HepG2 (cell line): ENCODE results near the gene PRSS36. TPM values are rescaled to one million over a fixed set of nuclear protein-coding genes. Genes with fewer than 3 reads are reported as not detected.

Experiments
- KAT2B ChIP-seq: fragments of 150-350 bp; IDR thresholded peaks from 2 replicates; pipeline ENCODE4 v1.6.1; 2014; ENCODE audit warnings: low read depth, low read length, borderline replicate concordance
- MLLT10 ChIP-seq: sonication (generic); formaldehyde crosslinking; IDR thresholded peaks from 2 replicates; pipeline ENCODE4 v1.4.0; 2020; ENCODE audit warnings: missing genetic modification reagents
- MYC ChIP-seq: sonication (generic); formaldehyde crosslinking; IDR thresholded peaks from 2 replicates; pipeline ENCODE4 v1.9.0; 2021; ENCODE audit warnings: missing genetic modification reagents, borderline replicate concordance
- MYNN ChIP-seq: sonication (generic); formaldehyde crosslinking; IDR thresholded peaks from 2 replicates; pipeline ENCODE4 v1.4.0; 2020; ENCODE audit warnings: mild to moderate bottlenecking, low read depth, missing genetic modification reagents
- PHF20 ChIP-seq: sonication (generic); formaldehyde crosslinking; IDR thresholded peaks from 2 replicates; pipeline ENCODE4 v1.5.0; 2020; ENCODE audit warnings: mild to moderate bottlenecking, missing genetic modification reagents
- RAD21 ChIP-seq: fragments of 450-650 bp; formaldehyde crosslinking; IDR thresholded peaks from 2 replicates; pipeline ENCODE4 v1.5.0; 2020; ENCODE audit warnings: mild to moderate bottlenecking
- SALL2 ChIP-seq: sonication (generic); formaldehyde crosslinking; IDR thresholded peaks from 2 replicates; pipeline ENCODE4 v1.8.1; 2023; ENCODE audit warnings: mild to moderate bottlenecking, missing genetic modification reagents, inconsistent platforms
- SAP130 ChIP-seq: IDR thresholded peaks from 2 replicates; pipeline ENCODE4 v1.6.1; 2016; ENCODE audit warnings: low read depth
- TBX3 ChIP-seq: fragments of 450-650 bp; IDR thresholded peaks from 2 replicates; pipeline ENCODE4 v1.6.1; 2017; ENCODE audit warnings: antibody characterized with exemption, mild to moderate bottlenecking, inconsistent platforms, borderline replicate concordance
- ZNF101 ChIP-seq: sonication (generic); formaldehyde crosslinking; IDR thresholded peaks from 2 replicates; pipeline ENCODE4 v1.4.0; 2020; ENCODE audit warnings: mild to moderate bottlenecking, low read depth, missing genetic modification reagents, borderline replicate concordance
- ZNF329 ChIP-seq: sonication (generic); formaldehyde crosslinking; IDR thresholded peaks from 2 replicates; pipeline ENCODE4 v1.9.0; 2021; ENCODE audit warnings: low read depth, mild to moderate bottlenecking, missing genetic modification reagents
- ZNF350 ChIP-seq: sonication (generic); formaldehyde crosslinking; IDR thresholded peaks from 2 replicates; pipeline ENCODE4 v1.4.0; 2020; ENCODE audit warnings: mild to moderate bottlenecking, low read depth, missing genetic modification reagents, borderline replicate concordance
- ZNF543 ChIP-seq: sonication (generic); formaldehyde crosslinking; IDR thresholded peaks from 2 replicates; pipeline ENCODE4 v1.4.0; 2020; ENCODE audit warnings: mild to moderate bottlenecking, missing genetic modification reagents
- ZNF556 ChIP-seq: sonication (generic); formaldehyde crosslinking; IDR thresholded peaks from 2 replicates; pipeline ENCODE4 v1.4.0; 2020; ENCODE audit warnings: mild to moderate bottlenecking, missing genetic modification reagents, borderline replicate concordance
- ZNF567 ChIP-seq: sonication (generic); formaldehyde crosslinking; IDR thresholded peaks from 2 replicates; pipeline ENCODE4 v1.8.1; 2023; ENCODE audit warnings: mild to moderate bottlenecking, missing genetic modification reagents, borderline replicate concordance
- ZNF776 ChIP-seq: sonication (generic); formaldehyde crosslinking; IDR thresholded peaks from 2 replicates; pipeline ENCODE4 v1.4.0; 2020; ENCODE audit warnings: mild to moderate bottlenecking, missing genetic modification reagents
- ZNF788 ChIP-seq: sonication (generic); formaldehyde crosslinking; IDR thresholded peaks from 2 replicates; pipeline ENCODE4 v1.5.0; 2020; ENCODE audit warnings: mild to moderate bottlenecking, missing genetic modification reagents, borderline replicate concordance
- polyA plus RNA-seq, 8 experiments: library from polyadenylated mRNA; depleted of rRNA in 3 of 8; stranded (reverse) in 7 of 8; unstranded in 1 of 8; fragments of >200 nt; fragmentation: Illumina TruSeq in 4 of 8; extraction: Trizol in 4 of 8; gene quantifications; 2 replicates each; pipeline versions ENCODE4 v1.2.1 to v1.2.3, GENCODE V29; 2011 to 2016; ENCODE audit warnings: low read depth in 4 of 8, missing spikeins in 1 of 8, mixed read lengths in 1 of 8; ENCODE audit not compliant: insufficient read depth in 1 of 8
- total RNA-seq, 5 experiments: library from RNA; depleted of rRNA; stranded (reverse); fragments of >200 nt; fragmentation: Illumina TruSeq; extraction: Trizol; gene quantifications; 2 replicates each; pipeline ENCODE4 v1.2.3, GENCODE V29; 2016; ENCODE audit warnings: low read depth in 1 of 5
- TF ChIP-seq, protein P1 (sequence below): sonication (generic); formaldehyde crosslinking; IDR thresholded peaks from 2 replicates; pipeline ENCODE4 v1.5.1; 2020; ENCODE audit warnings: missing genetic modification reagents, mild to moderate bottlenecking, borderline replicate concordance
- TF ChIP-seq, protein P2 (sequence below): IDR thresholded peaks from 2 replicates; pipeline ENCODE4 v1.4.0; 2020; ENCODE audit warnings: mild to moderate bottlenecking, missing genetic modification reagents
- TF ChIP-seq, protein P3 (sequence below): sonication (generic); formaldehyde crosslinking; IDR thresholded peaks from 2 replicates; pipeline ENCODE4 v1.8.0; 2022; ENCODE audit warnings: missing genetic modification reagents, mild to moderate bottlenecking, inconsistent platforms, borderline replicate concordance

Gene PRSS36
- total and polyA plus RNA-seq, 2 of the 13 experiments (the other 11 are each of a cell fraction or from before 2014, with no cell fraction given): 1.5 to 2.1 TPM

DNA sequence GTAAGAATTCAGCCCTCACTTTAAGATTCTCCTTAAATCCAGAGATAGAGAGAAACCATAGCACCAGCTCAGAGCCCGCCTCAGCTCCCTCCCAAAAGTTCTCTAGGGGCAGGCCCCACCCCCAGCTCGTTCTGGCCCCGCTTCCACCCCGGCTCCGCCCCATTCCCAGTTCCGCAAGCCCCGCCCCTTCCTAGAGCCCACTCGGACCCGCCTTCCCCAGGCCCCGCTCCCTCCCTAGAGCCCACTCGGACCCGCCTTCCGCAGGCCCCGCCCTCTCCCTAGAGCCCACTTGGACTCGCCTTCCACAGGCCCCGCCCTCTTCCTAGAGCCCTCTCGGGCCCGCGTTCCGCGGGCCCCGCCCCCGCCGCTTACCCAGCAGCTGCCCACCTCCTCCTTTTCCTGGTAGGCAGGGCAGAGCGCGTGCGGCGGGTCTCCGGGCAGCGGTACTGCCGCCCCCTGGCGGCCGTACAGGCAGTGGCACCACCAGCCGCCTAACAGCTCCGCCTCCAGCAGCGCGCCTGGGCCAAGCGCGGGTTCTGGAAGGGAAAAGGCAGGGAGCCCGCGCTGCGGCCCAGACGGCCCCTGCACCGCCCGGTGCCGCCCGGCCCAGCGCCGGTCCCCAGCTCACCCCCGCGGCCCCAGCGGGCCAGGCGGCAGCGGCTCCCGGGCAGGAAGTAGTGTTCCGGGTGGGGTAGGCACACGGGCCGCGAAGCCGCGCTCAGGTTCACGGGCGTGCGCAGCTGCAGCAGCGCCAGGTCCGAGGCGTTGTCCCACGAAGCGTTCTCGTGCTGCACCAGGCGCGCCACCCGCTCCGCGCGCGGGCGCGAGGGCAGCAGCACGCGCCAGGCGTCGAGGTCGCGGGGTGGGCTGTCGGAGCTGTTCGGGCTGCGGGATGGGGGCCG lies 7.5 kb downstream of the PRSS36 start (continued):
- TF ChIP-seq, protein P1, sequence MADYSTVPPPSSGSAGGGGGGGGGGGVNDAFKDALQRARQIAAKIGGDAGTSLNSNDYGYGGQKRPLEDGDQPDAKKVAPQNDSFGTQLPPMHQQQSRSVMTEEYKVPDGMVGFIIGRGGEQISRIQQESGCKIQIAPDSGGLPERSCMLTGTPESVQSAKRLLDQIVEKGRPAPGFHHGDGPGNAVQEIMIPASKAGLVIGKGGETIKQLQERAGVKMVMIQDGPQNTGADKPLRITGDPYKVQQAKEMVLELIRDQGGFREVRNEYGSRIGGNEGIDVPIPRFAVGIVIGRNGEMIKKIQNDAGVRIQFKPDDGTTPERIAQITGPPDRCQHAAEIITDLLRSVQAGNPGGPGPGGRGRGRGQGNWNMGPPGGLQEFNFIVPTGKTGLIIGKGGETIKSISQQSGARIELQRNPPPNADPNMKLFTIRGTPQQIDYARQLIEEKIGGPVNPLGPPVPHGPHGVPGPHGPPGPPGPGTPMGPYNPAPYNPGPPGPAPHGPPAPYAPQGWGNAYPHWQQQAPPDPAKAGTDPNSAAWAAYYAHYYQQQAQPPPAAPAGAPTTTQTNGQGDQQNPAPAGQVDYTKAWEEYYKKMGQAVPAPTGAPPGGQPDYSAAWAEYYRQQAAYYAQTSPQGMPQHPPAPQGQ (CRISPR knock-in tag): peak; percentile 81; the same call in 1 of the 2 replicates
- TF ChIP-seq ZNF567 (CRISPR knock-in tag): peak; percentile 87; the same call in 1 of the 2 replicates
- peak; percentile 99 for TF ChIP-seq RAD21 (CRISPR knock-in tag)
- TF ChIP-seq KAT2B: no peak
- peak; percentile 97 for TF ChIP-seq MYC (CRISPR knock-in tag)
- TF ChIP-seq PHF20 (CRISPR knock-in tag): 0 out of 2 replicates have a peak, but pooled peaks have one; percentile 16
- TF ChIP-seq, protein P2, sequence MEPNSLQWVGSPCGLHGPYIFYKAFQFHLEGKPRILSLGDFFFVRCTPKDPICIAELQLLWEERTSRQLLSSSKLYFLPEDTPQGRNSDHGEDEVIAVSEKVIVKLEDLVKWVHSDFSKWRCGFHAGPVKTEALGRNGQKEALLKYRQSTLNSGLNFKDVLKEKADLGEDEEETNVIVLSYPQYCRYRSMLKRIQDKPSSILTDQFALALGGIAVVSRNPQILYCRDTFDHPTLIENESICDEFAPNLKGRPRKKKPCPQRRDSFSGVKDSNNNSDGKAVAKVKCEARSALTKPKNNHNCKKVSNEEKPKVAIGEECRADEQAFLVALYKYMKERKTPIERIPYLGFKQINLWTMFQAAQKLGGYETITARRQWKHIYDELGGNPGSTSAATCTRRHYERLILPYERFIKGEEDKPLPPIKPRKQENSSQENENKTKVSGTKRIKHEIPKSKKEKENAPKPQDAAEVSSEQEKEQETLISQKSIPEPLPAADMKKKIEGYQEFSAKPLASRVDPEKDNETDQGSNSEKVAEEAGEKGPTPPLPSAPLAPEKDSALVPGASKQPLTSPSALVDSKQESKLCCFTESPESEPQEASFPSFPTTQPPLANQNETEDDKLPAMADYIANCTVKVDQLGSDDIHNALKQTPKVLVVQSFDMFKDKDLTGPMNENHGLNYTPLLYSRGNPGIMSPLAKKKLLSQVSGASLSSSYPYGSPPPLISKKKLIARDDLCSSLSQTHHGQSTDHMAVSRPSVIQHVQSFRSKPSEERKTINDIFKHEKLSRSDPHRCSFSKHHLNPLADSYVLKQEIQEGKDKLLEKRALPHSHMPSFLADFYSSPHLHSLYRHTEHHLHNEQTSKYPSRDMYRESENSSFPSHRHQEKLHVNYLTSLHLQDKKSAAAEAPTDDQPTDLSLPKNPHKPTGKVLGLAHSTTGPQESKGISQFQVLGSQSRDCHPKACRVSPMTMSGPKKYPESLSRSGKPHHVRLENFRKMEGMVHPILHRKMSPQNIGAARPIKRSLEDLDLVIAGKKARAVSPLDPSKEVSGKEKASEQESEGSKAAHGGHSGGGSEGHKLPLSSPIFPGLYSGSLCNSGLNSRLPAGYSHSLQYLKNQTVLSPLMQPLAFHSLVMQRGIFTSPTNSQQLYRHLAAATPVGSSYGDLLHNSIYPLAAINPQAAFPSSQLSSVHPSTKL: peak; percentile 77
- peak; percentile 97 for TF ChIP-seq ZNF788
- TF ChIP-seq ZNF329 (CRISPR knock-in tag): peak; percentile 47; the same call in 1 of the 2 replicates
- TF ChIP-seq ZNF776 (CRISPR knock-in tag): no peak; the same call in 1 of the 2 replicates
- no peak for TF ChIP-seq MYNN (CRISPR knock-in tag)
- TF ChIP-seq MLLT10: no peak
- TF ChIP-seq SALL2 (CRISPR knock-in tag): peak; percentile 83
- TF ChIP-seq ZNF350 (CRISPR knock-in tag): peak; percentile 69; the same call in 1 of the 2 replicates
- TF ChIP-seq, protein P3, sequence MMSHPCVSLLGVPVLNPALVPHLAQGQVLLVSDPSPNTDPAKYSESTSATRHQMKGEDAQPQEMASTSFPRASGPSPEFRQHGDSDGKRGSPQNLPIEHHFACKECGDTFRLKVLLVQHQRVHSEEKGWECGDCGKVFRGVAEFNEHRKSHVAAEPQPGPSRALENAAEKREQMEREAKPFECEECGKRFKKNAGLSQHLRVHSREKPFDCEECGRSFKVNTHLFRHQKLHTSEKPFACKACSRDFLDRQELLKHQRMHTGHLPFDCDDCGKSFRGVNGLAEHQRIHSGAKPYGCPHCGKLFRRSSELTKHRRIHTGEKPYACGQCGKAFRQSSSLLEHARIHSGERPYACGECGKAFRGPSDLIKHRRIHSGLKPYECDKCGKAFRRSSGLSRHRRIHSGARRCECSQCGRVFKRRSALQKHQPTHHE (CRISPR knock-in tag): 0 out of 2 replicates have a peak, but pooled peaks have one; percentile 5
- peak; percentile 91 for TF ChIP-seq SAP130
- no peak for TF ChIP-seq TBX3
- no peak for TF ChIP-seq ZNF101
- TF ChIP-seq ZNF556: peak; percentile 92; the same call in 1 of the 2 replicates
- TF ChIP-seq ZNF543 (CRISPR knock-in tag): no peak; the same call in 1 of the 2 replicates
